HEK293 (cell line): Measurements from ENCODE around the gene SCGB3A2.

ENCODE experiments used
- ZFP69B ChIP-seq: fragments of 450-650 bp; formaldehyde crosslinking; IDR thresholded peaks from 2 replicates; pipeline ENCODE4 v1.5.1; 2016; ENCODE audit warnings: missing biosample characterization, missing genetic modification characterization
- ZNF274 ChIP-seq, 2 experiments: fragments of 200-500 bp in 1 of 2; fragments of 450-650 bp in 1 of 2; sonication (Bioruptor generic) in 1 of 2; formaldehyde crosslinking in 1 of 2; IDR thresholded peaks; 2 replicates each; pipeline versions ENCODE4 v1.5.1 to v1.6.1; 2014 to 2016; ENCODE audit warnings: borderline replicate concordance in 1 of 2, inconsistent platforms in 1 of 2, low read length in 1 of 2, missing biosample characterization in 1 of 2, missing genetic modification characterization in 1 of 2
- ZNF335 ChIP-seq: fragments of 450-650 bp; formaldehyde crosslinking; conservative IDR thresholded peaks from 2 replicates; pipeline ENCODE4 v1.5.1; 2016; ENCODE audit warnings: missing biosample characterization, missing genetic modification characterization
- ZNF621 ChIP-seq: fragments of 450-650 bp; formaldehyde crosslinking; IDR thresholded peaks from 2 replicates; pipeline ENCODE4 v1.5.1; 2017; ENCODE audit warnings: missing biosample characterization, missing genetic modification characterization
- TF ChIP-seq, protein P1 (sequence below): fragments of 450-650 bp; formaldehyde crosslinking; IDR thresholded peaks from 2 replicates; pipeline ENCODE4 v1.5.1; 2016; ENCODE audit warnings: missing biosample characterization, missing genetic modification characterization

DNA sequence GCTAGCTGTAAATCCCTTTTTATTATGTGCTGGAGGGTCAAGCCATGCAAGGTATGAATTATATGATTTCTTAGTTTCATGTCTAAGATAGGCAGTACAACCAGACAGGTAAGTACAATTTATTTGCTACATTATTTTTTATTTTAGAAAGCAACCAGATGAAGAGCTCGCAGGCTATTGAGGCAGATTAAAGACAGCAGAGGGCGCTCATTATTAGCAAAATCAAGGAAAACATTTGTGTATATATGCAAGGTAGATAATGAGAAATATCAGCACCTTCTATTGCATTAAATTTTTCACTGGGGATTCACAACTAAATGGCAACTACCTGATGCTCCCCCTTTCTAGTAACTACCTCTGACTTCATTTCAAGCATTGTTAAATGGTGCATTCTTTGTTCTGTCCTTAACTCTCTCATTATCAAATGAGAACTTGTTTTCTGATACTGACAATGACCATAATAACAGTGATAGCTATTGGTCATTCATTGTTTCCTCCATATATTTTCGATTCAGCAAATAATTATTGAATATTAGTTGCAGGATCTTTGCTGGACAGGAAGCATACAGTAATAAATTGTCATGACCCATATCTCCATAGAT lies 8.6 kb downstream of the SCGB3A2 start:
- TF ChIP-seq ZNF335 (tag by site-specific recombination) (no peak), ZFP69B (tag by site-specific recombination) (no peak), ZNF274 (IDR thresholded peaks at IDR 0.05; ENCODE audit: low read length) (no peak), ZNF274 (tag by site-specific recombination; IDR thresholded peaks at IDR 0.05; ENCODE audit: borderline replicate concordance) (no peak), ZNF621 (tag by site-specific recombination) (no peak)
- TF ChIP-seq, protein P1, sequence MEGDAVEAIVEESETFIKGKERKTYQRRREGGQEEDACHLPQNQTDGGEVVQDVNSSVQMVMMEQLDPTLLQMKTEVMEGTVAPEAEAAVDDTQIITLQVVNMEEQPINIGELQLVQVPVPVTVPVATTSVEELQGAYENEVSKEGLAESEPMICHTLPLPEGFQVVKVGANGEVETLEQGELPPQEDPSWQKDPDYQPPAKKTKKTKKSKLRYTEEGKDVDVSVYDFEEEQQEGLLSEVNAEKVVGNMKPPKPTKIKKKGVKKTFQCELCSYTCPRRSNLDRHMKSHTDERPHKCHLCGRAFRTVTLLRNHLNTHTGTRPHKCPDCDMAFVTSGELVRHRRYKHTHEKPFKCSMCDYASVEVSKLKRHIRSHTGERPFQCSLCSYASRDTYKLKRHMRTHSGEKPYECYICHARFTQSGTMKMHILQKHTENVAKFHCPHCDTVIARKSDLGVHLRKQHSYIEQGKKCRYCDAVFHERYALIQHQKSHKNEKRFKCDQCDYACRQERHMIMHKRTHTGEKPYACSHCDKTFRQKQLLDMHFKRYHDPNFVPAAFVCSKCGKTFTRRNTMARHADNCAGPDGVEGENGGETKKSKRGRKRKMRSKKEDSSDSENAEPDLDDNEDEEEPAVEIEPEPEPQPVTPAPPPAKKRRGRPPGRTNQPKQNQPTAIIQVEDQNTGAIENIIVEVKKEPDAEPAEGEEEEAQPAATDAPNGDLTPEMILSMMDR (tag by site-specific recombination) = no peak
